ENCODE data around the gene GRID2IP.

DNA sequence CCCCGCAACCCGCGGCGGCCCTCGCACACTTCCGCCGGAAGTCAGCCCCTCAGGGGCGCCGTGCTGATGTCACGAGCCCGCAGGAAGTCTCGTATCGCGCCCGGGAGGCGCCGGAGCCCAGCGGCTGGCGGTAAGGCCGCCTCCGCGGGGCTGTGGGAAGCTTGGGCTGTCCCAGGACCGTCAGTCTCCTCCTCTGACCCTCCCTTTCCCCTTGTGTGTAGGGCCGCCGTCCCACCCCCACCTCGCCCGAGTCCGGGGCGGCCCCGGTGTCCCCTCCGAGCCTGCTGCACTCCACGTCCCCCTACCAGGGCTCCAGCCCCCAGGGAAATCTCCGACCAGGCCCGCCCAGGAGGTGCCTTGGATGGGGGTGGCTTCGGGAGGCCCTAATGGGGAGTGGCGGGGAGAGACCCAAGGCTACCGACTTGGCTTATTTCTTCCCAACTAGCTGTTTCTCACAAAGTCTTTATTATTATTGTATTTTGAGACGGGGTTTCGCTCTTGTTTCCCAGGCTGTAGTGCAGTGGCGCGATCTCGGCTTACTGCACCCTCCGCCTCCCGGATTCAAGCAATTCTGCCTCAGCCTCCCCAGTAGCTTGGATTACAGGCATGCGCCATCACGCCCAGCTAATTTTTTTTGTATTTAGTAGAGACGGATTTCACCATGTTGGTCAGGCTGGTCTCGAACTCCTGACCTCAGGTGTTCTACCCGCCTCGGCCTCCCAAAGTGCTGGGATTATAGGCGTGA, 26.3 kb upstream of the GRID2IP start, which contains the start of gene ZDHHC4:
- TF ChIP-seq, protein P1, sequence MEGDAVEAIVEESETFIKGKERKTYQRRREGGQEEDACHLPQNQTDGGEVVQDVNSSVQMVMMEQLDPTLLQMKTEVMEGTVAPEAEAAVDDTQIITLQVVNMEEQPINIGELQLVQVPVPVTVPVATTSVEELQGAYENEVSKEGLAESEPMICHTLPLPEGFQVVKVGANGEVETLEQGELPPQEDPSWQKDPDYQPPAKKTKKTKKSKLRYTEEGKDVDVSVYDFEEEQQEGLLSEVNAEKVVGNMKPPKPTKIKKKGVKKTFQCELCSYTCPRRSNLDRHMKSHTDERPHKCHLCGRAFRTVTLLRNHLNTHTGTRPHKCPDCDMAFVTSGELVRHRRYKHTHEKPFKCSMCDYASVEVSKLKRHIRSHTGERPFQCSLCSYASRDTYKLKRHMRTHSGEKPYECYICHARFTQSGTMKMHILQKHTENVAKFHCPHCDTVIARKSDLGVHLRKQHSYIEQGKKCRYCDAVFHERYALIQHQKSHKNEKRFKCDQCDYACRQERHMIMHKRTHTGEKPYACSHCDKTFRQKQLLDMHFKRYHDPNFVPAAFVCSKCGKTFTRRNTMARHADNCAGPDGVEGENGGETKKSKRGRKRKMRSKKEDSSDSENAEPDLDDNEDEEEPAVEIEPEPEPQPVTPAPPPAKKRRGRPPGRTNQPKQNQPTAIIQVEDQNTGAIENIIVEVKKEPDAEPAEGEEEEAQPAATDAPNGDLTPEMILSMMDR (IDR thresholded peaks at IDR 0.05; ENCODE audit: insufficient read depth, low read length, poor library complexity, severe bottlenecking): no peak
- TF ChIP-seq EZH2phosphoT487 (conservative IDR thresholded peaks at IDR 0.05; ENCODE audit: low read length): no peak

Measured in SU-DHL-6 (cell line).